ENCODE data around the gene C4orf36. TPM values are rescaled to one million over a fixed set of nuclear protein-coding genes. Genes with fewer than 3 reads are reported as not detected.

C4orf36 gene
- total and polyA plus RNA-seq, 2 of the 8 experiments (the other 6 are each of a cell fraction or from before 2014, with no cell fraction given) = 1.2 to 1.5 TPM

- no peak for TF ChIP-seq ATF3 (IDR thresholded peaks at IDR 0.05; ENCODE audit: insufficient read depth, low read depth, low read length)
- no peak for TF ChIP-seq KDM1A (IDR thresholded peaks at IDR 0.05; ENCODE audit: borderline replicate concordance, low read length)
- TF ChIP-seq KDM5A (IDR thresholded peaks at IDR 0.05; ENCODE audit: low read length) = no peak
- TF ChIP-seq GABPA (IDR thresholded peaks at IDR 0.05; ENCODE audit: borderline replicate concordance, insufficient read depth, low read length) = no peak
- no peak for TF ChIP-seq RFX5 (IDR thresholded peaks at IDR 0.05; ENCODE audit: borderline replicate concordance, low read depth, low read length)
- TF ChIP-seq SRF (IDR thresholded peaks at IDR 0.05; ENCODE audit: low read depth, low read length) = no peak
- no peak for TF ChIP-seq CHD2 (IDR thresholded peaks at IDR 0.05; ENCODE audit: low read length)
- no peak for TF ChIP-seq EZH2 (IDR thresholded peaks at IDR 0.05; ENCODE audit: low read depth, low read length, severe bottlenecking)
- no peak for TF ChIP-seq TAF7 (optimal IDR thresholded peaks at IDR 0.05; ENCODE audit: borderline replicate concordance, low read depth, low read length)
Observed at GRCh38 chr4:86928400-86929255, 36.4 kb upstream of the C4orf36 start (continued).

All from H1 (cell line).